Kidney capillary endothelial cell (primary cell): Measurements from ENCODE around the gene RNF227.

Experiments used
- DNase-seq: peaks from one replicate; pipeline ENCODE4 v3.0.0-alpha.2; 2018; ENCODE audit warnings: low spot score

The RNF227 gene

GRCh38 chr17:7889166-7889955 is 26.7 kb downstream of the RNF227 start:
- peak; percentile 95 for DNase-seq

GRCh38 chr17:7888184-7888920 is 27.7 kb downstream of the RNF227 start, which contains the start of gene CHD3:
Gene CHD3, plus strand, starts transcription at chr17:7888789. Its CDS starts 212 bp downstream, at chr17:7889001.
- peak; percentile 66 for DNase-seq

DNA sequence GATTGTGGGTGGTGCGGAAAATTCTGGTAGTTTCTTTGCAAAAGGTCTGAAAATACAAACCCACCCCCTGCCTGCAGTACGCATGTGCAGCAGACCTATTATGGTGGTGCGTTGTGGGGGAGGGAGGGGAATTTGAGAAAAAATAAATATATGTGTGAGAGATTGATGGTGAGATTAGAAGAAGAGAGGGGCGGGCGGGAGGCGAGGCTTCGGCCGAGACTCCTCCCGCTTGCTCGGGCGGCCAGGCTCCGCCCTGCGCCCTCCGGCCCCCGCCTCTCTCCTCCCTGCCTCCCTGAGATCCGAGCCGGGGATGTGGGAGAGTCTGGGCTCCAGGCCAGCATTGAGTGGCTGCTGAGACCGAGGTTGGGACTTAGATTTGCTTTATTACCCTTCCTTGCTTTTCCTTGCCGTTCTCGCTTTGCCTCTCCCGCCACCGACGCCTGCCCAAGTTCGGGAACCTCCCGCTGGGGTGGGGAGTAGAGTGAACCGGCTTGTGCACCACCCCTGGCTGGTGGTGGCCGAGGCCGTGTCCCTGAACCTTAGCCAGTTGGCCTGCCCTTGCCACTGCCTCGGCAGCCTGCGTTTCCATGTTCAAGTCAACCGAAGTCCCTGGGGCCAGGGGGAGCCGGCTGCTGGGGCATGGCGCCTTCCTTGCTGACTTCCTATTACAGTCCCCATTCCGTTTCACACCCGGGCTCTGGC is 28.5 kb downstream of the RNF227 start:
- peak; percentile 92 for DNase-seq

DNA sequence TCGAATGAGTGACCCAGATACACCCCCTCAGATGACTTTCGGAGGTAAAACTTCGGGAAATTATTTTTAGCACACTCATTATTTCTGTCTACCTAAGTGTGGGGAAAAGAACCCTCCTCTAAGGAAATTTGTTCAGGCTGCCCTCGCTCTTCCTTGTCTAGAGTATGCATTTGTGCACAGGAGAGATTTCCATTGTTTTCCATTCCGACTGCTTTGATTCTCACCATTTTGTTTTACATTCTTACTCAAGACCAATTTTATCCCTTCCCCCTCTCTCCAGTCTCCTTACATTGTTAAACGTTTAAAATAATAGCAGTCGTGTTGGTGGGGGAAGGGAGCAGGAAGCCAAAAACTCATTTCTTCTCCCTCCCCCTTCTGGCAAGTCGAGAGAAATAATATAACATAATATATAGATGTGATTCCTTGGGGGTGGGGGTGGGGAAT is 29.0 kb downstream of the RNF227 start:
- peak; percentile 87 for DNase-seq

- DNase-seq = peak; percentile 47
These were observed 29.7 kb downstream of the RNF227 start for GRCh38 chr17:7886227-7887037.

DNA sequence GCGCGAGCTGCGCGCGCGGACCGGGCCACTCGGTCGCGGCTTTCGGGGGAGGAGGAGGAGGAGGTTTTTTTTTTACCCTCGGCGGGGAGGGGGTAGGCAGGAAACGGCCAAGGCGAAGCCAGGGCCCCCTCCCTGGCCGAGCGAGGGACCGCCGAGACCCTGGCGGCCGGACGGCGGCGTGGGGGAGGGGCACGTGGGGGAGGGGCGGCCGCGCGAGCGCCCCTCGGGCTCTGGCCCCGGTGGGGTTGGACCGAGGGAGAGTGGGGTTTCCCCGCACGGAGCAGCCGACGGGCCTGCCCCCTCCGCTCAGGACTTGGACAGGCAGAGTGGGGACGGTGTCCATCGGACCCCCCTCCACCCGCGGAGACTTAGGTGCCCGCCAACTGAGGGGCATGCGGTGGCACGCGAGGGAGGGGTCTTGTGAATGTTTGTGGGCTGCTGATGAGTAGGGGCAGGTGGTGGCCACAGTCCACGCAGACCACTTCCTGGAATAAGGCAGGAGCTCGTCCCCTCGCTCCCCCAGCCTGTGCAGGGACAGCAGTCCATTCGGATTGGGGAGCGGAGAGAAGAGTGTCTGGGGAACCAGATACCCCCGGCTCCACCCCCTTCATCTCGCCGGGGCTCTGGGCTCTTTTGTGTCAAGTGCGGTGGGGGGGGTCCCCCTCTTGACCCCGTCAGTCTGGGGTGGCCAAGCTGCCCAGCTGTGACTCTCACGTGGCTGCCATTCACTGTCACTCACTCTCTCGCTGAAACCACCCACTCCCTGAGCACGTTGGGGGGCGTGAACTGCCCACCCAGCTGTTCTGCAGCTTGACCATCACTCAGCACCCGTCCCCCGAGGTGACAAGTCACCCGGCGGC is 30.5 kb downstream of the RNF227 start:
- peak; percentile 30 for DNase-seq

DNA sequence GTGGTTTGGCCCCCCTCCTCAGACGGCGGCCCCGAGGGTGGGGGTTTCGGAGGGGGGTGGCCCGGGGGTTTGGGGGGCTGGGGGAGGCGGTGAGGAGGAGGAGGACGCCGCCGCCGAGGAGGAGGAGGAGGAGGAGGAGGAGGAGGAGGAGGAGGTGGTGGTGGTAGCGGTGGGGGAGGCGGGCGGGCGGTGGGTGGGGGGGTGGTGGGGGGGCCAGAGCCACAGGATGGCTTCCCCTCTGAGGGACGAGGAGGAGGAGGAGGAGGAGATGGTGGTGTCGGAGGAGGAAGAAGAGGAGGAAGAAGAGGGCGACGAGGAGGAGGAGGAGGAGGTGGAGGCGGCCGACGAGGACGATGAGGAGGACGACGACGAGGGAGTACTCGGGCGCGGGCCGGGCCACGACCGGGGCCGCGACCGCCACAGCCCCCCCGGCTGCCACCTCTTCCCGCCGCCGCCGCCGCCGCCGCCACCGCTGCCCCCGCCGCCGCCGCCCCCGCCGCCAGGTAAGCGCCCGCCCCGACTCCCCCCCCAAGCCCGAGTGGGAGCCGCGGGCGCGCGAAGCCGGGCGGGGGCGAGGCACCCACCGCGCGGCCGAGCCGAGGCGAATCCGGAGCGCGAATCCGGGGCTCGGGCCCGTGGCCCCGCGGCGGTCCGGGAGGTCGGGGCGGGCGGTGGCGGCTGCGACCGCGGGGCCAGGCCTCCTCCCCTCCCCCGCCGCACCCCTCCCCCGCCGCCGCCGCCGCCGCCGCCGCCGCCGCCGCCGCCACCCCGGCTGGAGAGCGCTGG is 31.3 kb downstream of the RNF227 start:
- no peak for DNase-seq

GRCh38 chr17:7883781-7884386 is 32.2 kb downstream of the RNF227 start:
- peak; percentile 25 for DNase-seq

DNA sequence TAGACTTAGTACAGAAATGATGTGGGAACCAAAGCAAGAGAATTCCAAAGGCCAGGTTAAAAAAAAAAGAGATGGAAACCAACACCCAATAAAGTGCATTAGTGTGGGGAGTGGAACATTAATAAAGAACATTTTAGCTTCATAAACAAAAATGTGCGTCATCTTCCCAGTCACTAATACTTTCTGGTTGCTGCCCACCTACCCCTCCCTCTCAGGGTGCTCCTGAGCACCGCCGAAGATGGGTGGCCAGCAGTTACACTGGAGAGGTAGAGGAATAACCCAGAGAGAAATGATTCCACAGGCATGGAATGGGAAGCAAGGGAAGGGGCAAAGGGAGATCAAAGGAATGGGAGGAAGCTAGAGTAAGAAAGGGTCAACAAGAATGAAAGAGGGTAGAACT is 33.5 kb downstream of the RNF227 start:
- DNase-seq = no peak

DNA sequence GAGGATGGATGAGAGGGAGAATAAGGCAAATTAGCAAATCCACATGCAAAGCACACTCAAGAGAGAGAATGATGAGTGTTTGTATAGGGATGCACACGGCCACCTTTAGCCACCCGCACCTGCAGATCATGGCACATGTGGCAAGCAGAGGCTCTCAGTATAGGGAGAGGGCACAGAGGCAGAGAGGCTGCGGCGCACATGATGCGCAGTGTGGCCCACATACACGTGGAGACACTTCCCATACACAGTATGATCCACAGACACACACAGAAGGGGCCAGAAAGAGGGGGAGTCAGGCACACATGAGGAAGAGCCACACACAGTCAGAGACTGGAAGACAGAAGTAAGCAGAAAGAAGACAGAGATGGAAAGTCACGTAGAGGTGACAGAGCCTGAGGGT is 34.0 kb downstream of the RNF227 start:
- no peak for DNase-seq

DNA sequence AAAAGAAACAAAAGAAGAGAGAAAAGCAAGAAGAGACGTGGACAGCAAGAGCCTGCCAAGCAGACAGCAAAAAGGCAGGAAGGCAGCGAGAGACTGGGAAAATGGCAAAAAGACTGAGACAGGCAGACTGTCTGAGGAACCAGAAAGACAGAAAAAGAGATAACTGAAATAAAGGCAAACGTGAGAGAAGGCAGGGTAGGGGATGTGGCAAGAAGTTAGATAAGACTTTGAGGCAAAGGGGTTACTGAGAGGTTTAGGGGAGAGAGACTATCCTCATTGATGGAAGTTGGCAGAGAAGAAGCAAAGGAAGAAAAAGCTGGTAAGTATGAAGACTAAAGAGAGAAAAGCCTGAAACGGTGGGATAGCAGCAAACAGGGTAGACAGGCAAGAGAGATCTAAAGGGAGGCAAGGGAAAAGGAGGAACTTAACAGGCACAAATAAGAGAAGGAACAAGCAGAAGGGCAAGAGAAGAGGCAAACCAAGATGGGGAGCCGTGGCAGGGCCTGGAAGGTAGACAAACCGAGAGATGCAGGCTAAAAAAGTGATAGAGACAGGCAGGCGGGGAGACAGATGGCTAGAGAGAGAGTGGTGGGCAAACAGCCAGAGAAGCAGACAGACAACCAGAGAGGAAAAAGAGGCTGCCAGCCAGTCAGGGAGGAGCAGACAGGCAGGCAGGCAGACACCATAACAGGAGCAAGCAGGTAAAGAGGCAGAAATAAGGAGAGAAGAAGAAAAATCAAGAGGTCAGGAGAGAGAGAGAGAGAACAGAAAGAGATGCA is 34.6 kb downstream of the RNF227 start:
- DNase-seq = no peak

DNA sequence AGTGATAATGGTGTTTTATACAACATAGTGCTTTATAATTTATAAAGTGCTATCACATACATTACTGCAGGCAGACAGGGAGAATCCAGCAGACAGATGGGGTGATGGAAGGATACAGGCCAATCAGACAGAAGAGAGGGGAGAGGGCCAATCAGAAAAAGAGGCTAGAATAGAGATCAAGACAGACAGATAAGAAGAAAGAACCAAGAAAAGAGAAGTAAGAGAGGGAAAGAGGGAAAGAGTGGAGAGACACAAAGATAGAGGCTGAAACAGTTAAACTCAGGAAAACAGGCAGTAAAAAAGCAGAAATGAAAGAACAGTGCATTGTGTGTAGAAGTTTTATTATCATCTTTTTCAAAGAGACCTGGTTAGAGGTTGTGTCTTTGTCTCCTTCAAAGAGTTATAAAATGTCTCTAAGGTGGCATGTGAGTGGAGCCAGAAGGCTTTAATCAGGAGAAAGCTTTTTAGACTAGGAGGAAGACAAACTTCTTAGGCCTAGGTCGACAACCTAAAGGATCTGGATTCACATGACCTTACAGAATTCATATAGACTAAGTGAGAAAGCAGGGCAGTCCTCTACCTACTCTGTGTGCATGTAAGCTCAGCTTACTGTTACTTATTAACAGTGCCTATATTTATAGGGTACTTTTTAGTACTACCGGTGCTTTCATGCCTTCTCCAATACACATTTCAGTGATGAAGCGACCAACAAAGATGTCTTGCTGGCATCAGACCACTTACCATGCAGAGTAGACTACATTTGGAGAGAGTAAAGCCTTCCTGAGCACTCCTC is 35.8 kb downstream of the RNF227 start:
- DNase-seq = no peak

DNA sequence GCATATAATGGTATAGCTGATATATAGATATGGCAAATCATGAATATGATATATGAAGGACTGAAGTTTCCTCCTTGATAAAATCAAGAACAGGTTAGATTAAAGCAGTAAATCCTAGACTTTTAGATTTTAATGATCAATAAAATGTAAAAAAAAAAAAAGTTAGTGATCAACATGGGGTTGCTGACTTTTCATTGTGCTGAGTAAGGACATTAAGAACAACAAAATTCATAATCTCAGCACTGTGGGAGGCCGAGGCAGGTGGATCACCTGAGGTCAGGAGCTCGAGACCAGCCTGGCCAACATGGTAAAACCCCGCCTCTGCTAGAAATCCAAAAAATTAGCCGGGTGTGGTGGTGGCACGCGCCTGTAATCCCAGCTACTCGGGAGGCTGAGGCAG is 37.9 kb downstream of the RNF227 start:
- DNase-seq = no peak

- no peak for DNase-seq
These were observed 40.2 kb downstream of the RNF227 start for GRCh38 chr17:7875804-7876370.

GRCh38 chr17:7873051-7873450 is 43.0 kb downstream of the RNF227 start:
- no peak for DNase-seq

GRCh38 chr17:7867881-7868329 is 48.2 kb downstream of the RNF227 start:
- DNase-seq = no peak

- DNase-seq = no peak
These were observed 51.0 kb downstream of the RNF227 start for GRCh38 chr17:7864995-7865650.
